DOHH2 (cell line): Measurements from ENCODE around the gene FAM76A.

Experiments
- H3F3A ChIP-seq: fragments of 200-600 bp; sonication (generic), shearing (Covaris generic); 2 replicates; pipeline ENCODE4 v1.6.0; 2016; ENCODE audit warnings: antibody characterized with exemption, mild to moderate bottlenecking; ENCODE audit not compliant: control insufficient read depth, insufficient read depth
- H3K27ac ChIP-seq: fragments of 200-600 bp; sonication (generic); 2 replicates; pipeline ENCODE4 v1.5.1; 2014; ENCODE audit warnings: low read depth, mild to moderate bottlenecking, low read length, moderate library complexity
- H3K27me3 ChIP-seq: fragments of 200-600 bp; sonication (generic); 2 replicates; pipeline ENCODE4 v1.6.1; 2014; ENCODE audit warnings: mild to moderate bottlenecking, low read length, mixed read lengths; ENCODE audit not compliant: control insufficient read depth
- H3K36me3 ChIP-seq: fragments of 200-600 bp; sonication (generic); 2 replicates; pipeline ENCODE4 v1.6.1; 2014; ENCODE audit warnings: mild to moderate bottlenecking, low read length, moderate library complexity, mixed read lengths; ENCODE audit not compliant: control insufficient read depth
- H3K4me1 ChIP-seq: fragments of 200-600 bp; sonication (generic); 2 replicates; pipeline ENCODE4 v1.6.1; 2014; ENCODE audit warnings: mild to moderate bottlenecking, low read length, mixed read lengths; ENCODE audit not compliant: control insufficient read depth
- H3K4me2 ChIP-seq: fragments of 200-600 bp; sonication (generic); 2 replicates; pipeline ENCODE4 v1.6.0; 2014; ENCODE audit warnings: mild to moderate bottlenecking, low read length, moderate library complexity
- H3K4me3 ChIP-seq: fragments of 200-600 bp; sonication (generic); 2 replicates; pipeline ENCODE4 v1.5.1; 2014; ENCODE audit warnings: mild to moderate bottlenecking, low read length, mixed read lengths
- H3K79me2 ChIP-seq: fragments of 200-600 bp; sonication (generic); 2 replicates; pipeline ENCODE4 v1.6.1; 2014; ENCODE audit warnings: mild to moderate bottlenecking, low read length, mixed read lengths; ENCODE audit not compliant: control insufficient read depth
- H3K9me2 ChIP-seq: fragments of 200-600 bp; sonication (generic); replicated peaks from 2 replicates; pipeline ENCODE4 v1.6.1; 2014; ENCODE audit warnings: mild to moderate bottlenecking, low read length, mixed read lengths; ENCODE audit not compliant: control insufficient read depth
- H3K9me3 ChIP-seq: fragments of 200-600 bp; sonication (generic); 2 replicates; pipeline ENCODE4 v1.6.1; 2014; ENCODE audit warnings: antibody characterized with exemption, low read length, mixed read lengths; ENCODE audit not compliant: control insufficient read depth, insufficient read depth
- H4K20me1 ChIP-seq: fragments of 200-600 bp; sonication (generic); 2 replicates; pipeline ENCODE4 v1.6.0; 2014; ENCODE audit warnings: low read depth, mild to moderate bottlenecking, antibody characterized with exemption, low read length, moderate library complexity; ENCODE audit not compliant: control insufficient read depth, insufficient read depth
- EZH2phosphoT487 ChIP-seq: fragments of 200-600 bp; sonication (generic); IDR thresholded peaks from 2 replicates; pipeline ENCODE4 v1.6.1; 2017; ENCODE audit warnings: borderline replicate concordance, mild to moderate bottlenecking, antibody characterized with exemption, low read length, moderate library complexity, mixed read lengths
- TF ChIP-seq, protein P1 (sequence below): fragments of 200-600 bp; sonication (generic); IDR thresholded peaks from one replicate; pipeline ENCODE4 v1.5.1; 2014; ENCODE audit warnings: antibody characterized with exemption, mild to moderate bottlenecking, low read depth, low read length; ENCODE audit not compliant: poor library complexity, severe bottlenecking

The FAM76A gene

DNA sequence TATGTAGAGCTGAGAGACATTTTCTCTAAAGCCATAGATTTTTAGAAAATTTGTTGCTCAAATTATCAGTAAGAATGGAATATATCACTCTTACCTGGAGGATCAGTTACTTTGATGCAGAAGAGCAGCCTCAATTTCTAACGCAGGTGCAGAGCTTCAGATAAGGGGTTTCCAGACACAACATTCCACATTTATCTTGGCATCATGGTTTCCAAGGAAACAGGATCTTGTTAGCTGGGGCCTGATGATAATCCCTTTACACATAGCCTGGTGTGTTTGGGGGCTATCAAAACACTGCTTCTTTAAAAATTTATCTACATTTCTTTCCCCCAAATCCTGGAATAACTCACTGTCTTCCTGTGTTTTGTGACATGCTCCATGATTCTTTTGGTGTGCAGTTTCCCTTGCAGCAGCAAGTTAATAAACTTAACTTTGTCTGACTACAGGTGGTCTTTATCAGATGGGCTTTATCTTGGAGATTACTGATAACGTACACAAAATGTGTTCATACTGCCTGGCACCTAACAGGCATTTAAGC is 44.6 kb downstream of the FAM76A start:
- no peaks in the 10 kb centered on the region for H3K9me2 ChIP-seq
- TF ChIP-seq EZH2phosphoT487, result no peak
- TF ChIP-seq, protein P1, sequence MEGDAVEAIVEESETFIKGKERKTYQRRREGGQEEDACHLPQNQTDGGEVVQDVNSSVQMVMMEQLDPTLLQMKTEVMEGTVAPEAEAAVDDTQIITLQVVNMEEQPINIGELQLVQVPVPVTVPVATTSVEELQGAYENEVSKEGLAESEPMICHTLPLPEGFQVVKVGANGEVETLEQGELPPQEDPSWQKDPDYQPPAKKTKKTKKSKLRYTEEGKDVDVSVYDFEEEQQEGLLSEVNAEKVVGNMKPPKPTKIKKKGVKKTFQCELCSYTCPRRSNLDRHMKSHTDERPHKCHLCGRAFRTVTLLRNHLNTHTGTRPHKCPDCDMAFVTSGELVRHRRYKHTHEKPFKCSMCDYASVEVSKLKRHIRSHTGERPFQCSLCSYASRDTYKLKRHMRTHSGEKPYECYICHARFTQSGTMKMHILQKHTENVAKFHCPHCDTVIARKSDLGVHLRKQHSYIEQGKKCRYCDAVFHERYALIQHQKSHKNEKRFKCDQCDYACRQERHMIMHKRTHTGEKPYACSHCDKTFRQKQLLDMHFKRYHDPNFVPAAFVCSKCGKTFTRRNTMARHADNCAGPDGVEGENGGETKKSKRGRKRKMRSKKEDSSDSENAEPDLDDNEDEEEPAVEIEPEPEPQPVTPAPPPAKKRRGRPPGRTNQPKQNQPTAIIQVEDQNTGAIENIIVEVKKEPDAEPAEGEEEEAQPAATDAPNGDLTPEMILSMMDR, result no peak
- no peak overlapping the region for H3K4me2 ChIP-seq
- peaks cover 11% of the 10 kb centered on the region; the same call in 1 of the 2 replicates for H3F3A ChIP-seq
- H3K4me1 ChIP-seq, result peaks cover 25% of the 10 kb centered on the region
- H4K20me1 ChIP-seq, result no peaks in the 10 kb centered on the region
- no peaks in the 10 kb centered on the region for H3K9me3 ChIP-seq
- no peak overlapping the region for H3K4me3 ChIP-seq
- peaks cover under 1% of the 10 kb centered on the region for H3K36me3 ChIP-seq
- no peak overlapping the region for H3K27ac ChIP-seq
- peaks cover 24% of the 10 kb centered on the region for H3K79me2 ChIP-seq
- no peaks in the 10 kb centered on the region for H3K27me3 ChIP-seq

DNA sequence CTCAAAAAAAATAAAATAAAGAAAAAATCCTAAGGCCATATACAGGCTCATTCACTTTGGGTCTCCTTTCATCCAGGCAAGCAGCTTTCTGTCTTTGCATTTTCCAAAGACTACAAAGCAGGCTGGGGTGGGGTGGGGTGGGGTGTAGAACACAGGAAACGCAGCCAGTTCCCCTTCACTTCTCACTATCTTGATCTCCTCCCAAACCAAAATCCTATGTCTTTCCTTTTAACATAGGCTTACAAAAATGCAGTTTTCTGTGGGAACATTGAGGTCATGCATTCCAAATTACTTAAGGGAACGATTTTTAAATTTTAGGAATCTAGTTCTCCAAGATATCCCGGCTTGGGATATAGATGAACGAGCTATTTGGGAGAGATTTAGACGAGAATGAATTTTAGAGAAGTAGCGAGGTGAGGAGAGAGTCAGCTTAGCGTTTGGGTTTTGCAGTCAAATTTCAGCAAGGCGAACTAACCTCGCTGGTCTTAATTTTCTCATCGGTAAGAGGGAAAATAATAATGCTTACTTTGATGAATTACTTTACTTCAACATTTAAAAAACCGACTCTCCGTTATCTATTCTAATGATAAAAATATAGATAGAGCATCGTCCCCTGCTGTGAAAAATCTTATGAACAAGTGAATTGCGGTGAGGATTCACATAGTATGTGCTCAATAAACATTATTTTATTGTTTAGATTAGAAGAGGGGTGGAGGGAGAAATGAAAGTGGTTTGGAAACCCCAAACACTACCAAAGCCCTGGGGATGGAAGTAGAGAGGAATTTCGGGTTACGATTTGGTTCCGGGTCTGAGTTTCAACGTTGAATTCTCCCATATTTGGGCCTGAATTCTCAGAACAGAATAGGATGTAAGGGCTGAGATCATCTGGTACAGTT is 46.5 kb downstream of the FAM76A start:
- TF ChIP-seq, protein P1, result no peak
- TF ChIP-seq EZH2phosphoT487, result no peak
- peaks cover 11% of the 10 kb centered on the region; the same call in 1 of the 2 replicates for H3F3A ChIP-seq
- H3K4me2 ChIP-seq, result peak overlapping the region; percentile 75
- peaks cover 43% of the 10 kb centered on the region for H3K79me2 ChIP-seq
- peak overlapping the region; percentile 67 for H3K27ac ChIP-seq
- H3K9me2 ChIP-seq, result no peaks in the 10 kb centered on the region
- peak overlapping the region; percentile 79 for H3K4me3 ChIP-seq
- H3K27me3 ChIP-seq, result no peaks in the 10 kb centered on the region
- no peaks in the 10 kb centered on the region for H4K20me1 ChIP-seq
- H3K36me3 ChIP-seq, result peaks cover 9% of the 10 kb centered on the region
- H3K9me3 ChIP-seq, result no peaks in the 10 kb centered on the region
- H3K4me1 ChIP-seq, result peaks cover 25% of the 10 kb centered on the region

DNA sequence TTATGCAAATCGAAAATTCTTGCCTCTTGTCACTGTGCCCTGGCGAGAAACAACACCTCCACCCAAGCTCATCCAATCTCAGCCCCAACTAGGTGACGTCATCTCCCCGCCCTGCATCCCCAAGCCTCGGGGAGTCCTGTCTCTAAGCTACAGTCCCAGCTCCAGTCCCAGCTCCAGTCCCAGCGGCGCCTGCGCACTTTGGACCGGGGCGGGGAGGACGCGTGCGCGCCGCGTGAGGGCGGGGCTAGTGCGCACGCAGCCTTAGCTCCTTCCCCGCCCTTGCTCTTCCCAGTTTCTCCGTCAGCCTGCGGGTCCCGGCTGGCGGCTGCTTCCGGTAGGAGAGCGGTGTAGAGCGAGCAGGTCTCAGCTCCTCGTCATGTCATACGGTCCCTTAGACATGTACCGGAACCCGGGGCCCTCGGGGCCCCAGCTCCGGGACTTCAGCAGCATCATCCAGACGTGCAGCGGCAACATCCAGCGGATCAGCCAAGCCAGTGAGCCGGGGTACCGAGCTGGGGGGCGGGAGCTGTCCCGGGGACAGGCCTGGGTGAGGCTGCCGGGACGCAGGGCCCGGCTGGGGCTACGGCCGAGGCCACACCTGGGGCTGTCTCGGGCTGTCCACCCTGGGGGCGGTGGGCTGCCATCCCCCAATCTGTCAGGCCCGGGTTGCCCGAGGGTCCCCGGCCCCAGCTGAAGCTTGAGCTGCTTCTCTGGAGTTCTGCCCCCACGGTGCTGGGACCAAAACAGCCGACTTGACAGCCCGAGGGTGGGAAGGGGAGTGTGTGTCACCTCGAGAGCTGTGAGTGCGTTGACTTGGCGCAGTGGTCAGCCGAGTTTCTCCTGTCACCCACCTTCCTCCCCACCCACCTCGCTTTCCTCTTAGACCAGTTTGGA is 47.4 kb downstream of the FAM76A start, which contains the start of gene STX12:
TSS of gene STX12 (plus strand) at position 288 of the 894 bp plus-strand sequence. CDS start at position 377, 89 bp downstream.
- peaks cover 9% of the 10 kb centered on the region for H3K36me3 ChIP-seq
- peaks cover 49% of the 10 kb centered on the region for H3K79me2 ChIP-seq
- TF ChIP-seq EZH2phosphoT487, result no peak
- TF ChIP-seq, protein P1, result no peak
- H4K20me1 ChIP-seq, result no peaks in the 10 kb centered on the region
- peaks cover 18% of the 10 kb centered on the region for H3K4me1 ChIP-seq
- no peaks in the 10 kb centered on the region for H3K9me3 ChIP-seq
- peaks cover 11% of the 10 kb centered on the region; the same call in 1 of the 2 replicates for H3F3A ChIP-seq
- H3K27ac ChIP-seq, result peak within 1 kb of the TSS; percentile 67
- no peaks in the 10 kb centered on the region for H3K9me2 ChIP-seq
- peak within 1 kb of the TSS; percentile 79 for H3K4me3 ChIP-seq
- peak within 1 kb of the TSS; percentile 77 for H3K4me2 ChIP-seq
- no peaks in the 10 kb centered on the region for H3K27me3 ChIP-seq
